Endodermal cell (in vitro differentiated cells): ENCODE measurements around the gene FGF14. TPM values are rescaled to one million over a fixed set of nuclear protein-coding genes. Genes with fewer than 3 reads are reported as not detected.

Experiments
- DNase-seq: peaks from one replicate; pipeline ENCODE4 v3.0.0-alpha.2; 2017
- H3K27ac ChIP-seq: 2 replicates; pipeline ENCODE4 v1.5.1; 2013; ENCODE audit warnings: mild to moderate bottlenecking, low read depth, low read length, moderate library complexity
- H3K27me3 ChIP-seq: 2 replicates; pipeline ENCODE4 v1.6.1; 2013; ENCODE audit warnings: mild to moderate bottlenecking, low read length, moderate library complexity; ENCODE audit not compliant: insufficient read depth, control insufficient read depth, poor library complexity, severe bottlenecking
- H3K36me3 ChIP-seq: 2 replicates; pipeline ENCODE4 v1.7.0; 2013; ENCODE audit warnings: mild to moderate bottlenecking, low read length, moderate library complexity; ENCODE audit not compliant: control insufficient read depth, insufficient read depth
- H3K4me1 ChIP-seq: one replicate; pipeline ENCODE4 v1.7.0; 2013; ENCODE audit warnings: low read length; ENCODE audit not compliant: control insufficient read depth, insufficient read depth
- H3K4me3 ChIP-seq: 2 replicates; pipeline ENCODE4 v1.5.1; 2013; ENCODE audit warnings: mild to moderate bottlenecking, low read length, moderate library complexity
- H3K9ac ChIP-seq: 2 replicates; pipeline ENCODE4 v1.6.1; 2013; ENCODE audit warnings: mild to moderate bottlenecking, low read length, moderate library complexity; ENCODE audit not compliant: poor library complexity, severe bottlenecking; ENCODE audit errors: extremely low read depth
- H3K9me3 ChIP-seq: 2 replicates; pipeline ENCODE4 v1.6.1; 2013; ENCODE audit warnings: mild to moderate bottlenecking, low read length, moderate library complexity; ENCODE audit not compliant: control insufficient read depth
- H3K27ac Mint-ChIP-seq: 2 replicates; pipeline ENCODE4 v1.8.0; 2020; ENCODE audit warnings: mixed read lengths
- H3K27me3 Mint-ChIP-seq: 2 replicates; pipeline ENCODE4 v1.8.0; 2021; ENCODE audit warnings: mild to moderate bottlenecking, mixed read lengths; ENCODE audit not compliant: insufficient read depth
- H3K36me3 Mint-ChIP-seq: 2 replicates; pipeline ENCODE4 v1.8.0; 2020; ENCODE audit warnings: low read depth, mixed read lengths
- H3K4me1 Mint-ChIP-seq: 2 replicates; pipeline ENCODE4 v1.8.0; 2020; ENCODE audit warnings: mixed read lengths
- H3K4me3 Mint-ChIP-seq: 2 replicates; pipeline ENCODE4 v1.8.0; 2020; ENCODE audit warnings: mild to moderate bottlenecking, moderate library complexity, mixed read lengths
- H3K9me3 Mint-ChIP-seq: 2 replicates; pipeline ENCODE4 v1.8.0; 2020; ENCODE audit warnings: mild to moderate bottlenecking, mixed read lengths
- WGBS, 2 experiments: methylation state at CpG; one replicate each; pipeline versions ENCODE4 v1.1.5 to v1.1.7; 2013; ENCODE audit warnings: missing lambda C conversion rate in 2 of 2, mixed read lengths in 1 of 2; ENCODE audit not compliant: insufficient coverage in 1 of 2, insufficient read length in 1 of 2; 5-methylcytosine and 5-hydroxymethylcytosine counted together
- long read RNA-seq, 4 experiments: library from polyadenylated mRNA in 2 of 4; library from RNA in 1 of 4; library from capped mRNA in 1 of 4; stranded (forward) in 3 of 4; unstranded in 1 of 4; transcript quantifications; one replicate each; pipeline ENCODE4 v2.0.0, GENCODE V29; 2020 to 2021; ENCODE audit warnings: inconsistent platforms in 1 of 4
- polyA plus RNA-seq, 2 experiments: library from polyadenylated mRNA; stranded (reverse); fragments of 50-300 nt; gene quantifications; one replicate each; pipeline ENCODE4 v1.2.3, GENCODE V29; 2013
- total RNA-seq, 2 donors: library from RNA; stranded (reverse); fragmentation: NEBNext Ultra II Directional in 1 of 2; extraction: Animal tissue kit (Norgen Biotek cat#: 25700) in 1 of 2; gene quantifications; 2 replicates in 1 of 2; 3 replicates in 1 of 2; pipeline ENCODE4 v1.2.1, GENCODE V29; 2021
- TF ChIP-seq, protein P1 (sequence below): fragments of 200-600 bp; sonication (generic); conservative IDR thresholded peaks from 2 replicates; pipeline ENCODE4 v1.5.0; 2021; ENCODE audit warnings: antibody characterized with exemption, mild to moderate bottlenecking

FGF14 gene
- under 1 TPM; 0.15 to 0.26 TPM for total RNA-seq
- 1.4 TPM for polyA plus RNA-seq (2013, experiment 1 of 2)
- polyA plus RNA-seq (2013, experiment 2 of 2): 0.83 TPM
- long read RNA-seq, experiment 1: 0 reads
- long read RNA-seq, experiment 2, partial matches to known transcripts: 1 of 1 reads
- long read RNA-seq, experiment 2, other reads (novel, unspliced or antisense): 0 of 1 reads
- long read RNA-seq, experiment 3: 0 reads
- long read RNA-seq, experiment 4: 0 reads

DNA sequence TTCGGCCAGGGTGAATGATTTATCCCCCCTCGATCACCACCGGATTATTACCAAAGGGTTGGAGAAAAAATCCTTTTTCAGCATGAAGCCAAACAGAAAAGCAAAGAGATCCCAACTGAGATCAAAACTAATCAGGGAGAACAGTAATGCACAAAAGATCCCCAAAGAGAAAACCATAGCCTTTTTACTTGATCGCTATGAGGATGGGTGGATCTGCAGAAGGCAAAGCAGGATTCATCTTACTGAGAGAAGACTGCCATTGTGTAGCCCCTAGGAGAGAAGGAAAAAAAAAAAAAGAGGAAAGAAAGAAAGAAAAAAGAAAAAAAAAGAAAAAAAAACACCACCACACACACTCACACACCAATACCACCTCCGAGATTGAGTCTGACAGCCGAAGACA, at the start of gene FGF14:
FGF14 (minus strand) TSS at position 283 of the 400 bp plus-strand sequence.
- DNase-seq: no peak
- Histone ChIP-seq H3K4me1 (peaks cover 3% of the 10 kb centered on the region), H3K36me3 (no peaks in the 10 kb centered on the region), H3K9me3 (no peaks in the 10 kb centered on the region), H3K27me3 (peaks cover 55% of the 10 kb centered on the region), H3K4me3 (peak within 1 kb of the TSS; percentile 81), H3K9ac (peak within 1 kb of the TSS; percentile 15), H3K27ac (no peak within 1 kb of the TSS)
- no peaks in the 10 kb centered on the region for H3K9me3 Mint-ChIP-seq
- peaks cover 16% of the 10 kb centered on the region for H3K4me1 Mint-ChIP-seq
- H3K27ac Mint-ChIP-seq: no peak within 1 kb of the TSS
- 18 to 50% methylated on average over 1 to 6 of the region's 6 CpGs for WGBS, 2 experiments
- H3K36me3 Mint-ChIP-seq: no peaks in the 10 kb centered on the region
- H3K4me3 Mint-ChIP-seq: peak within 1 kb of the TSS; percentile 60
- H3K27me3 Mint-ChIP-seq: peaks cover 59% of the 10 kb centered on the region
- TF ChIP-seq, protein P1, sequence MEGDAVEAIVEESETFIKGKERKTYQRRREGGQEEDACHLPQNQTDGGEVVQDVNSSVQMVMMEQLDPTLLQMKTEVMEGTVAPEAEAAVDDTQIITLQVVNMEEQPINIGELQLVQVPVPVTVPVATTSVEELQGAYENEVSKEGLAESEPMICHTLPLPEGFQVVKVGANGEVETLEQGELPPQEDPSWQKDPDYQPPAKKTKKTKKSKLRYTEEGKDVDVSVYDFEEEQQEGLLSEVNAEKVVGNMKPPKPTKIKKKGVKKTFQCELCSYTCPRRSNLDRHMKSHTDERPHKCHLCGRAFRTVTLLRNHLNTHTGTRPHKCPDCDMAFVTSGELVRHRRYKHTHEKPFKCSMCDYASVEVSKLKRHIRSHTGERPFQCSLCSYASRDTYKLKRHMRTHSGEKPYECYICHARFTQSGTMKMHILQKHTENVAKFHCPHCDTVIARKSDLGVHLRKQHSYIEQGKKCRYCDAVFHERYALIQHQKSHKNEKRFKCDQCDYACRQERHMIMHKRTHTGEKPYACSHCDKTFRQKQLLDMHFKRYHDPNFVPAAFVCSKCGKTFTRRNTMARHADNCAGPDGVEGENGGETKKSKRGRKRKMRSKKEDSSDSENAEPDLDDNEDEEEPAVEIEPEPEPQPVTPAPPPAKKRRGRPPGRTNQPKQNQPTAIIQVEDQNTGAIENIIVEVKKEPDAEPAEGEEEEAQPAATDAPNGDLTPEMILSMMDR: no peak

DNA sequence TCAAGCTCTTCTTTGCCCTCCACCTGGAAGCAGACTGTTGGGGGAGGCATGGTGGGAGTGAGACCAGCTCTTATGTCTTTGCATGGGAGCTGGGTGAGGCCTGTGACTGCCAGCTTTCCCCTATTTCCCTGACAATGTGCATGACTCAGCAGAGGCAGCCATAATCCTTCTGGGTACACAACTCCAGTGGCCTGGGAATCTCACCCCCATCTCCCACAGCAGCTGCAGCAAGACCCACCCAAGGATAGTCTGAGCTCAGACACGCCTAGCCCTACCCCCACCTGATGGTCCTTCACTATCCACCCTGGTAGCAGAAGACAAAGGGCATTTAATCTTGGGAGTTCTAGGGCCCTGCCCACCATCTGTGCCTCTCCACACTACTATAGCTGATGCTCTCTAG, 41.4 kb upstream of the FGF14 start:
- Histone ChIP-seq H3K4me1 (no peaks in the 10 kb centered on the region), H3K27ac (no peak overlapping the region), H3K4me3 (no peak overlapping the region), H3K9ac (no peak overlapping the region), H3K9me3 (peaks cover 9% of the 10 kb centered on the region), H3K36me3 (no peaks in the 10 kb centered on the region), H3K27me3 (no peaks in the 10 kb centered on the region)
- H3K36me3 Mint-ChIP-seq: no peaks in the 10 kb centered on the region
- H3K27me3 Mint-ChIP-seq: peaks cover 5% of the 10 kb centered on the region
- H3K9me3 Mint-ChIP-seq: no peaks in the 10 kb centered on the region
- peaks cover 6% of the 10 kb centered on the region for H3K4me1 Mint-ChIP-seq
- H3K4me3 Mint-ChIP-seq: no peak overlapping the region
- no peak for DNase-seq
- TF ChIP-seq, protein P1: no peak
- WGBS, 2 experiments: 92% methylated on average over 1 of the region's 1 CpG; no CpG with 5 or more reads in 1 of the 2 experiments
- peak overlapping the region; percentile 33 for H3K27ac Mint-ChIP-seq

DNA sequence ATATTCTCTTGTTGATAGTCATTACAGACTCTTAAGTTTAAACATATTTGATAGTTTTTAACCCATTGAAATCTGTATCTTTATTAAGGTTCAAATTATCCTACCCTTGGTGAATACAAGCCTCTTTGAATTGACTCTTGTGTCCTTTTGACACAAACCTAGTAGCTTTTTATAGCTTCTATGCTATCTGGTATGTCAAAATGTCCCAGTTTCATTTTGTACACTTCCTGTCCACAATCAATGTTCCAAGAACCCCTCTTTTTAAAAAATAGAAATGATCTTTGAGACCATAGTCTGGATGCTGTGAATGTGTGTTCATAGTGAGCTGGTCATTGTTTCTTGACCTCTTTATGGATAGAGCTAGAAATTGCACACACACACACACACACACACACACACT, 39.2 kb upstream of the FGF14 start:
- no peak for DNase-seq
- peaks cover 9% of the 10 kb centered on the region for H3K9me3 ChIP-seq
- peaks cover 1% of the 10 kb centered on the region for H3K27me3 Mint-ChIP-seq
- no peaks in the 10 kb centered on the region for H3K36me3 Mint-ChIP-seq
- no peak overlapping the region for H3K27ac ChIP-seq
- no peaks in the 10 kb centered on the region for H3K27me3 ChIP-seq
- H3K4me3 ChIP-seq: no peak overlapping the region
- peaks cover 6% of the 10 kb centered on the region for H3K4me1 Mint-ChIP-seq
- H3K9ac ChIP-seq: no peak overlapping the region
- H3K4me3 Mint-ChIP-seq: no peak overlapping the region
- no peaks in the 10 kb centered on the region for H3K9me3 Mint-ChIP-seq
- no peaks in the 10 kb centered on the region for H3K4me1 ChIP-seq
- H3K27ac Mint-ChIP-seq: no peak overlapping the region
- no peaks in the 10 kb centered on the region for H3K36me3 ChIP-seq
- TF ChIP-seq, protein P1: no peak
